ENCODE data around the gene LY6G6D. TPM values are rescaled to one million over a fixed set of nuclear protein-coding genes. Genes with fewer than 3 reads are reported as not detected.
A peak's percentile ranks its signal among the peaks of the same experiment; 100 is the strongest.

The LY6G6D gene
- total RNA-seq, 1 experiment from 2014 or later, result not detected

- intact Hi-C loops (cut with micrococcal nuclease; ENCODE audit: unreplicated experiment), result no loop called here
- peaks cover 95% of the 10 kb centered on the region for H3K36me3 Mint-ChIP-seq (ENCODE audit: insufficient read depth, unreplicated experiment)
- Histone ChIP-seq H3K4me3 (ENCODE audit: low read depth, low read length) (peak overlapping the region; percentile 71), H3K4me1 (peaks cover 30% of the 10 kb centered on the region), H3K27me3 (replicated peaks; ENCODE audit: control insufficient read depth, insufficient read depth, low read length) (no peaks in the 10 kb centered on the region), H3K9me3 (no peaks in the 10 kb centered on the region), H3K36me3 (ENCODE audit: control insufficient read depth, insufficient read depth, low read length) (peaks cover 4% of the 10 kb centered on the region; the same call in 1 of the 2 replicates)
- H3K4me3 Mint-ChIP-seq (ENCODE audit: unreplicated experiment), result peak overlapping the region; percentile 95
- no peak for DNase-seq
- peak overlapping the region; percentile 98 for H3K27ac Mint-ChIP-seq (ENCODE audit: unreplicated experiment)
- ChIA-PET CTCF (interaction anchor here (1.1 kb wide), 1 partner anchor 36 kb away, joined by 4 read pairs; no protein-coding TSS in a partner anchor), POLR2A (no interaction called here)
- no peaks in the 10 kb centered on the region for H3K9me3 Mint-ChIP-seq (ENCODE audit: unreplicated experiment)
- peaks cover 41% of the 10 kb centered on the region for H3K4me1 Mint-ChIP-seq (ENCODE audit: low read depth, unreplicated experiment)
- no TSS peak for BruUV-seq (replicated peaks)
- no peaks in the 10 kb centered on the region for H3K27me3 Mint-ChIP-seq (ENCODE audit: insufficient read depth, unreplicated experiment)
- TF ChIP-seq CTCF (IDR thresholded peaks at IDR 0.05; ENCODE audit: insufficient read depth in 1 of 2, low read depth in 1 of 2, low read length in 1 of 2, severe bottlenecking in 1 of 2, unreplicated experiment in 1 of 2), result no peak
Measured at GRCh38 chr6:31733734-31734133, 18.6 kb downstream of the LY6G6D start.

- no peak for TF ChIP-seq CTCF (IDR thresholded peaks at IDR 0.05; ENCODE audit: insufficient read depth in 1 of 2, low read depth in 1 of 2, low read length in 1 of 2, severe bottlenecking in 1 of 2, unreplicated experiment in 1 of 2)
- Mint-ChIP-seq H3K27ac (ENCODE audit: unreplicated experiment) (peak overlapping the region; percentile 98), H3K9me3 (ENCODE audit: unreplicated experiment) (no peaks in the 10 kb centered on the region), H3K4me3 (ENCODE audit: unreplicated experiment) (peak overlapping the region; percentile 95), H3K4me1 (ENCODE audit: low read depth, unreplicated experiment) (peaks cover 41% of the 10 kb centered on the region), H3K36me3 (ENCODE audit: insufficient read depth, unreplicated experiment) (peaks cover 92% of the 10 kb centered on the region), H3K27me3 (ENCODE audit: insufficient read depth, unreplicated experiment) (no peaks in the 10 kb centered on the region)
- Histone ChIP-seq H3K4me1 (peaks cover 34% of the 10 kb centered on the region), H3K4me3 (ENCODE audit: low read depth, low read length) (peak overlapping the region; percentile 71), H3K36me3 (ENCODE audit: control insufficient read depth, insufficient read depth, low read length) (peaks cover 4% of the 10 kb centered on the region; the same call in 1 of the 2 replicates), H3K9me3 (no peaks in the 10 kb centered on the region), H3K27me3 (replicated peaks; ENCODE audit: control insufficient read depth, insufficient read depth, low read length) (no peaks in the 10 kb centered on the region)
- no TSS peak for BruUV-seq (replicated peaks)
- ChIA-PET CTCF (no interaction called here), POLR2A (no interaction called here)
- intact Hi-C loops (cut with micrococcal nuclease; ENCODE audit: unreplicated experiment), result no loop called here
- DNase-seq, result no peak
Measured at GRCh38 chr6:31734247-31734820, 19.2 kb downstream of the LY6G6D start.

- no peaks in the 10 kb centered on the region for H3K27me3 Mint-ChIP-seq (ENCODE audit: insufficient read depth, unreplicated experiment)
- Histone ChIP-seq H3K9me3 (no peaks in the 10 kb centered on the region), H3K27me3 (replicated peaks; ENCODE audit: control insufficient read depth, insufficient read depth, low read length) (no peaks in the 10 kb centered on the region), H3K4me1 (peaks cover 34% of the 10 kb centered on the region), H3K4me3 (ENCODE audit: low read depth, low read length) (peak overlapping the region; percentile 71), H3K36me3 (ENCODE audit: control insufficient read depth, insufficient read depth, low read length) (peaks cover 4% of the 10 kb centered on the region; the same call in 1 of the 2 replicates)
- no peaks in the 10 kb centered on the region for H3K9me3 Mint-ChIP-seq (ENCODE audit: unreplicated experiment)
- no TSS peak for BruUV-seq (replicated peaks)
- peak; percentile 51 to 53 for DNase-seq
- peak overlapping the region; percentile 95 for H3K4me3 Mint-ChIP-seq (ENCODE audit: unreplicated experiment)
- peaks cover 92% of the 10 kb centered on the region for H3K36me3 Mint-ChIP-seq (ENCODE audit: insufficient read depth, unreplicated experiment)
- H3K4me1 Mint-ChIP-seq (ENCODE audit: low read depth, unreplicated experiment), result peaks cover 42% of the 10 kb centered on the region
- TF ChIP-seq CTCF (IDR thresholded peaks at IDR 0.05; ENCODE audit: insufficient read depth in 1 of 2, low read depth in 1 of 2, low read length in 1 of 2, severe bottlenecking in 1 of 2, unreplicated experiment in 1 of 2), result no peak
- ChIA-PET CTCF (interaction anchor here (0.9 kb wide), 1 partner anchor 35 kb away, joined by 5 read pairs; no protein-coding TSS in a partner anchor), POLR2A (interaction anchor here (0.6 to 0.7 kb wide), 3 partner anchors 11 to 32 kb away, joined by 3 to 6 read pairs (median 4); partner anchors contain the start of gene ABHD16A)
- intact Hi-C loops (cut with micrococcal nuclease; ENCODE audit: unreplicated experiment), result loop anchor here (5.0 kb wide), 3 partner anchors 33 to 188 kb away; partner anchors contain the start of genes ABHD16A, ATP6V1G2, CSNK2B and LY6G5B
- peak overlapping the region; percentile 98 for H3K27ac Mint-ChIP-seq (ENCODE audit: unreplicated experiment)
Measured at GRCh38 chr6:31734821-31735406, 19.8 kb downstream of the LY6G6D start.

Data from Caco-2 (cell line).